ENCODE data around the gene UBXN11. TPM values are rescaled to one million over a fixed set of nuclear protein-coding genes. Genes with fewer than 3 reads are reported as not detected.

Gene UBXN11
- total and polyA plus RNA-seq, 2 of the 13 experiments (the other 11 are each of a cell fraction or from before 2014, with no cell fraction given), result 9.3 to 10.4 TPM

GRCh38 chr1:26277719-26278118 lies 28.7 kb downstream of the UBXN11 start (continued):
- TF ChIP-seq CREM (IDR thresholded peaks at IDR 0.05), result no peak
- TF ChIP-seq CREM (CRISPR knock-in tag; IDR thresholded peaks at IDR 0.05), result no peak
- TF ChIP-seq IRF2 (CRISPR knock-in tag; IDR thresholded peaks at IDR 0.05), result no peak

DNA sequence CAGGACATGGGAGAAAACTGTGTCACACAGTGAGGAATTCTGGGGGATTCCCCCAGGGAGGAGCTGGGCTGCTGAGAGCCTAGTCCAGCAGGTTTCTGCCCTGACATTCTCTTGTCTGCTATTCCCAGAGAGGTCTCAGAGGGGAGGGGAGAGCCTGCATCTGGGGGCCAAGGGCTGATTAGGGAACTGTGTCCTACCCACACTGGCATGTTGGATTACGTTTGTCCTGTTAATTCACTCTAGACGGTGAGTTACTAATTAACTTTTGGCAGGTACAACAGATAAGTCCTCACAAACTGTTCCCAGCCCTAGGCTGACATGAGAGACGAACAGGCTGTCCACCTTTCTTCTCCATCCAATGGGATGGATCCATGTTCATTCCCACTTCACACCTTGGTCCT lies 29.2 kb downstream of the UBXN11 start:
- CTCF ChIA-PET (ENCODE audit: low intra/inter-chr PET ratio, low total read pairs), result interaction anchor here (1.5 kb wide), 1 partner anchor 9 kb away, joined by 3 read pairs; no protein-coding TSS in a partner anchor
- no peak overlapping the region for H2AFZ ChIP-seq (ENCODE audit: low read length)
- FAIRE-seq, result no peak

DNA sequence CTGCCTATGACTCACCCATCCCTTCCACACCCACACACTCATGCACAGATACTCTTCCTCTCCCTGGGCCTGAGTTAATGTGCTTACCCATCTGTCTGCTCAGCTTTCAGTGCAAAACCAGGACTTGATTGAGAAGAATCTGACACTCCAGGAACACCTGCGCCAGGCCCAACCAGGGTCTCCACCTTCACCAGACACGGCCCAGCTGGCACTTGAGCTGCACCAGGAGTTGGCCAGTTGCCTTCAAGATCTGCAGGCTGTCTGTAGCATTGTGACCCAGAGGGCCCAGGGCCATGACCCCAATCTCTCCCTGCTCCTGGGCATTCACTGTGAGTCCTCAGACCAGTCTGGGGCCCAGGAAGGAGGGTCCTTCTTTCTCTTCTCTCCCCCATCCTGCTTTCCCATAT lies 30.0 kb downstream of the UBXN11 start:
- Histone ChIP-seq H3K27ac (ENCODE audit: extremely low read length, insufficient read depth, low read length) (no peak overlapping the region), H3K79me2 (ENCODE audit: insufficient read depth, low read length) (no peaks in the 10 kb centered on the region), H3K9me3 (ENCODE audit: low read length) (no peaks in the 10 kb centered on the region), H3K4me3 (replicated peaks in 1 of 3; ENCODE audit: insufficient read depth in 1 of 3, low read depth in 2 of 3, low read length in 3 of 3) (no peak overlapping the region), H3K36me3 (replicated peaks in 1 of 2; ENCODE audit: control insufficient read depth in 1 of 2, insufficient read depth in 2 of 2, low read length in 2 of 2) (peaks cover 20 to 54% of the 10 kb centered on the region in 2 experiments), H3K27me3 (ENCODE audit: control insufficient read depth in 1 of 2, insufficient read depth in 2 of 2, low read length in 2 of 2) (no peaks in the 10 kb centered on the region), H3K4me2 (ENCODE audit: low read depth, low read length) (no peak overlapping the region), H3K9ac (ENCODE audit: insufficient read depth, low read depth, low read length) (no peak overlapping the region), H3K4me1 (ENCODE audit: insufficient read depth, low read length) (peaks cover 39% of the 10 kb centered on the region), H4K20me1 (ENCODE audit: insufficient read depth, low read length) (no peaks in the 10 kb centered on the region), H2AFZ (ENCODE audit: low read length) (no peak overlapping the region)
- POLR2A ChIA-PET, result no interaction called here
- FAIRE-seq (no peak), DNase-seq (ENCODE audit: low spot score) (peak; percentile 11), ATAC-seq (no peak)
- 81% methylated on average over 2 of the region's 2 CpGs for WGBS (ENCODE audit: low lambda C conversion rate)
- CTCF ChIA-PET (ENCODE audit: low intra/inter-chr PET ratio, low total read pairs), result interaction anchor here (1.5 to 2.4 kb wide), 4 partner anchors 10 to 120 kb away, joined by 3 to 18 read pairs (median 6); no protein-coding TSS in a partner anchor
- in situ Hi-C loops (cut with HindIII; ENCODE audit: extremely low pct_ligation_motif_present, low pct_unique_long_range_greater_than_20kb) (no loop called here), intact Hi-C loops (cut with micrococcal nuclease; ENCODE audit: unreplicated experiment) (loop anchor here (1.0 kb wide), 1 partner anchor 115 kb away; no protein-coding TSS in a partner anchor)
- TF ChIP-seq ZNF652 (CRISPR knock-in tag; IDR thresholded peaks at IDR 0.05; ENCODE audit: borderline replicate concordance, low read depth), result no peak
- TF ChIP-seq, protein P1, sequence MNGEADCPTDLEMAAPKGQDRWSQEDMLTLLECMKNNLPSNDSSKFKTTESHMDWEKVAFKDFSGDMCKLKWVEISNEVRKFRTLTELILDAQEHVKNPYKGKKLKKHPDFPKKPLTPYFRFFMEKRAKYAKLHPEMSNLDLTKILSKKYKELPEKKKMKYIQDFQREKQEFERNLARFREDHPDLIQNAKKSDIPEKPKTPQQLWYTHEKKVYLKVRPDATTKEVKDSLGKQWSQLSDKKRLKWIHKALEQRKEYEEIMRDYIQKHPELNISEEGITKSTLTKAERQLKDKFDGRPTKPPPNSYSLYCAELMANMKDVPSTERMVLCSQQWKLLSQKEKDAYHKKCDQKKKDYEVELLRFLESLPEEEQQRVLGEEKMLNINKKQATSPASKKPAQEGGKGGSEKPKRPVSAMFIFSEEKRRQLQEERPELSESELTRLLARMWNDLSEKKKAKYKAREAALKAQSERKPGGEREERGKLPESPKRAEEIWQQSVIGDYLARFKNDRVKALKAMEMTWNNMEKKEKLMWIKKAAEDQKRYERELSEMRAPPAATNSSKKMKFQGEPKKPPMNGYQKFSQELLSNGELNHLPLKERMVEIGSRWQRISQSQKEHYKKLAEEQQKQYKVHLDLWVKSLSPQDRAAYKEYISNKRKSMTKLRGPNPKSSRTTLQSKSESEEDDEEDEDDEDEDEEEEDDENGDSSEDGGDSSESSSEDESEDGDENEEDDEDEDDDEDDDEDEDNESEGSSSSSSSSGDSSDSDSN (CRISPR knock-in tag; IDR thresholded peaks at IDR 0.05), result no peak
- no peak for TF ChIP-seq MED13 (CRISPR knock-in tag; IDR thresholded peaks at IDR 0.05)
- TF ChIP-seq HNRNPK (IDR thresholded peaks at IDR 0.05; ENCODE audit: low read depth, low read length, poor library complexity, severe bottlenecking), result no peak
- no peak for TF ChIP-seq CC2D1A (CRISPR knock-in tag; IDR thresholded peaks at IDR 0.05)
- TF ChIP-seq FOSL2 (CRISPR knock-in tag; IDR thresholded peaks at IDR 0.05), result peak; percentile 52
- BruUV-seq (replicated peaks), result no TSS peak

More for the DNA sequence above, 29.2 kb downstream of the UBXN11 start:
- Histone ChIP-seq H3K9me3 (ENCODE audit: low read length) (no peaks in the 10 kb centered on the region), H3K79me2 (ENCODE audit: insufficient read depth, low read length) (no peaks in the 10 kb centered on the region), H3K36me3 (replicated peaks in 1 of 2; ENCODE audit: control insufficient read depth in 1 of 2, insufficient read depth in 2 of 2, low read length in 2 of 2) (peaks cover 14 to 46% of the 10 kb centered on the region in 2 experiments), H3K4me3 (replicated peaks in 1 of 3; ENCODE audit: insufficient read depth in 1 of 3, low read depth in 2 of 3, low read length in 3 of 3) (no peak overlapping the region), H3K4me1 (ENCODE audit: insufficient read depth, low read length) (peaks cover 39% of the 10 kb centered on the region), H3K27me3 (ENCODE audit: control insufficient read depth in 1 of 2, insufficient read depth in 2 of 2, low read length in 2 of 2) (no peaks in the 10 kb centered on the region), H3K4me2 (ENCODE audit: low read depth, low read length) (no peak overlapping the region), H4K20me1 (ENCODE audit: insufficient read depth, low read length) (no peaks in the 10 kb centered on the region), H3K9ac (ENCODE audit: insufficient read depth, low read depth, low read length) (no peak overlapping the region), H3K27ac (ENCODE audit: extremely low read length, insufficient read depth, low read length) (no peak overlapping the region)
- 100% methylated on average over 1 of the region's 3 CpGs for WGBS (ENCODE audit: low lambda C conversion rate)
- POLR2A ChIA-PET, result no interaction called here
- TF ChIP-seq ZNF432 (CRISPR knock-in tag; IDR thresholded peaks at IDR 0.05; ENCODE audit: borderline replicate concordance), result no peak
- ATAC-seq, result no peak
- no TSS peak for BruUV-seq (replicated peaks)
- DNase-seq (ENCODE audit: low spot score), result no peak
- intact Hi-C loops (cut with micrococcal nuclease; ENCODE audit: unreplicated experiment), result no loop called here
- in situ Hi-C loops (cut with HindIII; ENCODE audit: extremely low pct_ligation_motif_present, low pct_unique_long_range_greater_than_20kb), result no loop called here
